GM18519 (cell line): ENCODE data around the gene NAV1.
"Not testable (repeated sequence)": the region's sequence is repeated elsewhere in the genome, so short reads cannot be mapped to it uniquely, and the experiment has no call there.

Source experiments
- ATAC-seq: cut with Tn5 transposase; IDR thresholded peaks from one replicate; pipeline ENCODE4 v1.9.1; 2021; ENCODE audit warnings: mild to moderate bottlenecking, moderate library complexity; ENCODE audit not compliant: unreplicated experiment, low FRiP score

Gene NAV1

DNA sequence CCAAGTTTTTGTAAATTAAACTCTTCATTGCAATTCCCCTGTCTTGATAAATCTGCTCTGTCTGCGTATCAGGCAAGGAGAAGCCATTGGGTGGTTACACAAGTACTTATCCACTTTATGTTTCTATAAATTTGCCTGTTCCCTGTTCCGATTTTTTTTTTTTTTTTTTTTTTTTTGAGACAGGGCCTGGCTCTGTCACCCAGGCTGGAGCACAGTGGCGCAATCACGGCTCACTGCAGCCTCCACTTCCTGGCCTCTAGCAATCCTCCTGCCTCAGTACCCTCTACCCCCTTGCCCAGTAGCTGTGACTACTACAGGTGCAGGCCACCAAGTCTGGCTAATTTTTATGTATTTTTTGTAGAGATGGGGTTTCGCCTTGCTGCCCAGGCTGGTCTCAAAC lies 20.9 kb upstream of the NAV1 start:
- no peak for ATAC-seq

DNA sequence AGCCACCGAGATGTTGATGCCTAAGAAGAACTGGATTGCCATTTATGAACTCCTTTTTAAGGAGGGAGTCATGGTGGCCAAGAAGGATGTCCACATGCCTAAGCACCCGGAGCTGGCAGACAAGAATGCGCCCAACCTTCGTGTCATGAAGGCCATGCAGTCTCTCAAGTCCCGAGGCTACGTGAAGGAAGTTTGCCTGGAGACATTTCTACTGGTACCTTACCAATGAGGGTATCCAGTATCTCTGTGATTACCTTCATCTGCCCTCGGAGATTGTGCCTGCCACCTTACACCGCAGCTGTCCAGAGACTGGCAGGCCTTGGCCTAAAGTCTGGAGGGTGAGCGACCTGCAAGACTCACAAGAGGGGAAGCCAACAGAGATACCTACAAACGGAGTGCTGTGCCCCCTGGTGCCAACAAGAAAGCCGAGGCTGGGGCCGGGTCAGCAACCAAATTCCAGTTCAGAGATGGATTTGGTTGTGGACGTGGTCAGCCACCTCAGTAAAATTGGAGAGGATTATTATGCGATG lies 18.8 kb upstream of the NAV1 start:
- ATAC-seq: not testable (repeated sequence)

DNA sequence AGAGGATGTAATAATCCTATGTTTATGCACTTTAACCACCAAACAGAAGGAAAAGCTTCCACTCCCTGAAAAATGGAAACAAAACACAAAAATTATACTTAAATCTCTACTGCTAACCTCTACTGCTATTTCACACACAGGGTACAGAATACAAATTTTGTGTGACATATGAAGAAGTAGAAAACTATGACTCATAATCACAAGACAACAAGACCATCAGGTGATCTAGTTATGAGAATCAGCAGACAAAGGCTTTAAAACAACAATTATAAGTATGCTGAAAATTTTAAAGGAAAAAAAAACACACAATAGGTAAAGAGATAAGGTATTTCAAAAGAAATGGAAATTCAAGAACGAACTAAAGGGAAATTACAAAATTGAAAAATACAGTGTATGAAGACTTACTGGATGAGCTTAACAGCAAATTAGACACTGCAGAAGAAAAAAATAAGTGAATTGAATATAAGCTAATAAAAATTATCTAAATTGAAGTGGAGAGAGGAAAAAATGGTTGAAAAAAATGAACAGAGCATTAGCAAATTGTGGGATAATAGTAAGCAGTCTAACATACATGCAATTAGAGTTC lies 13.6 kb upstream of the NAV1 start:
- no peak for ATAC-seq

DNA sequence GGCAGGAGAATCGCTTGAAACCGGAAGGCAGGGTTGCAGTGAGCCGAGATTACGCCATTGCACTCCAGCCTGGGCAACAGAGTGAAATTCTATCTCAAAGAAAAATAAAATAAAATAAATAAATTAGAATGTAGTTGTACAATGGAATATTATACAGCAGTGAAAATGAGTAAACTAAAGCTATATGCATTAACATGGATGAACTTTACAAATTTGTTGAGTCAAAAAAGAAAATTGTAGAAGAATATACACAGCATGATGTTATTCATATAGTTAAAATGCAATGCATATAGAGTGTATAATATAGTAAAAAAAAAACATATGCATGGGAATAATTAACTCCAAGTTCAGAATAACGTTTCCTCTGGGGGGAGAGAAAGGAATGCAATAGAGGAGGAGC lies 11.0 kb upstream of the NAV1 start:
- ATAC-seq: no peak

DNA sequence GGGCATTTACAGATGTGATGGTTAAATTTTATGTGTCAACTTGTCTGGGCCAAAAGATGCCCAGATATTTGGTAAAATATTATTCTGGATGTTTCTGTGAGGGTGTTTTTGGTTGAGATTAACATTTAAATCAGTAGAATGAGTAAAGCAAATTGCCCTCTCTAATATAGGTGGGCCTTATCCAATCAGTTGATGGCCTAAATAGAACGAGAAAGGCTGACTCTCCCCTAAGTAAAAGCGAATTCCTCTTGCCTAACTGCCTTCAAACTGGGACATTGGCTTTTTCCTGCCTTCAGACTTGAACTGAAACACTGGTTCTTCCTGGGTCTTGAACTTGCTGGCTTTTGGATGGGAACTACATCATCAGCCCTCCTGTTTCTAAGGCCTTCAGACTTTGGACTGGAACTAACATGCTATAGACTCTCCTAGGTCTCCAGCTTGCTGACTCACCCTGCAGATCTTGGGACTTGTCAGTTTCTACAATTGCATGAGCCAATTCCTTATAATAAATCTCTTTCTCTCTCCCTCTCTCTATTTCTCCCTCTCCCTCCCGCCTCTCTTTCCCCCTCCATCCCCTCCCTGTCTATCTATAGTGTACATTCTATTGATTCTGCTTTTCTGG lies 10.2 kb upstream of the NAV1 start:
- ATAC-seq: no peak

DNA sequence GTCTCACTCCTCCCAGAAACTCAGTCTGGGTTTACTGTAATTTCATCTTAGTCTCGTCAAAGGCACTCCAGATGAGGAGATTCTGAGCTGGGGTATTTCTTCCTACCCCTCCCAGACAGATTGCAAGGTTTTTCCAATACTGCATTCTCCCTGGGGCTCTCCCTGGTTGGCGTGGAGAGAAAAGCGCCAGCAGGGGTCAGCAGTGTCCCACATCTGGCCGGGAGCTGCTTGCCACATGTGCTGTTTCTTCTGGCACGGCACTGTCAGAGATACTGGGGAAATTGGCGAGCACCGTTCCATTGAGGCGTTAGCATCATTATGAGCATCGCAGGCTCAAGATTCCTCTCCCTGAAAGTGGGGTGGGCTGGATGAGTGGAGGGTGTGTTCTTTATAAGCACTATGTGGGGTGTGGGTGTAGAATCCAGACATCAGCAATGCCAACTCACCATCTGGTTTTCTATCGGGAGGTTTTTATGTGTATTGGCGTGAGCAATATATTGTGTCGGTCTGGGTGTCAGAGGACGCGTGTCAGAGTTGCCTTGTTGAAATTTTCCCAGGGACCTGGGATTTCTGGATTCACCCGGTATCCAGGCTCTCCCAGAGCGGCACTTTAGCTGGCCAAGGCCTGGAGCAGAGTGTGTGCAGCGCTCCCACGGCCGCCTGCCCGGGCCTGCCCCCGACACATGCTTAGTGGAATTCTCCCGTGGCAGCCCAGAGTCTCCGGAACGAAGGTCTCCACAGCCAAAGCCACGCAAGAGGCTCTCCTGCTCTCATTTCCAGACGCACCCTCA lies 8.0 kb upstream of the NAV1 start:
- no peak for ATAC-seq

DNA sequence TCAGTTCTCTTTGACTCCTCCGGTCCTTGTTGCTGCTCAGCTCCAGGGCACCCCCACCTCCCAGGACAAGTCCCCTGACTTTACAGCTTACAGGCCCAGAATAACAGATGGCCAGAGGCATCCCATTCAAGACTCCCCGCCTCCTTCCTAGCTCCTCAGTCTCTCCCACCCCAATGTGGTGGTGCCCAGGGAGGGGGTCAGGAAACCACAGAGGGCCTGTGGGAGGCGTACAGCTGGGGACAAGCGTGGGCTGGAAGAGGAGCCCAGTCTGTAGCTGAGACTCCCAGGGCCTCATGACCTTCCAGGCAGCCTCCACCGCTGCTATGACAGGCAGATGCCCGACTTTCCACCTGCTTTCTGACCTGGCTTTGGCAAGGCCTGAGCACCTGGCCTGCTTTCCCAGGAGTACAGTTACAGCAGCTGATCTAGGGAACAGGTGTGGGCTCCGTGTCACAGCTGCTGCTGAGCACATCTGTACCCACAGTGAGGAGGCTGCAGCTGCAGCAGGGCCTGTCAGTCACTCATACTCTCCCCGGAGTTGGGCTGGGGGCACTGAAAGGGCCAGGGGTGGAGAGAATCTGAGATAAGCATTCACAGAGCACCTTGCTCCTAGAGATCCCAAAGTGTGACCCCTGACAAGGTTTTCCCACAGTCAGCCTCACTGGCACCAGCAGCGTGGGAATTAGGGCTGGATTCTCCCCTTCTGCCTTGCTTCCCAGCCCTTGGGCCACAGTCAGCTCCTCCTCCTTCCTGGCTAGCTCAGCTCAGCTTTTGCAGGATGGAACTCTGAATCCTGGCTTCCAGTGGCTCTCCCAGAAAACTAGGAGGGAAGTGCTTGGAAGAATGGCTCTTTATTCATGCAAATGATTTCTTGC lies 7.1 kb upstream of the NAV1 start:
- ATAC-seq: no peak

DNA sequence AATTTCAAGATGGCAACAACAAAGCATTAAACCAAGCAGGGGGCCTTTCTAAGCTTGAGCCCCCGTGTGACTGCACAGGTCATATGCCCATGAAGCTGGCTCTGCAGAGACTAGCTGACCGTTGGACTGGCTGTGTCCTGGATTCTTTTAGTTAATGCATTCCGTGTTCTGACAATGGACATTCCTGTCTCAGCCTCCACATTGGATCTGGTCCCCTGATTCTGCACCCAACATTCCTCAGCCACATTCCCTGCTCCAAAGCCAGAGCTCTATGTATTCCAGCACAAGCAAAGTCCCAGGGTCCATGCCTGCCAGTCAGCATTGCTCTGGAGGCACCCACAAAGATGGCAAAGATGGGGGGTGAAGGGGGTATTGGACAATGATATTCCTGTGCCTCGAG lies 5.1 kb upstream of the NAV1 start:
- no peak for ATAC-seq

DNA sequence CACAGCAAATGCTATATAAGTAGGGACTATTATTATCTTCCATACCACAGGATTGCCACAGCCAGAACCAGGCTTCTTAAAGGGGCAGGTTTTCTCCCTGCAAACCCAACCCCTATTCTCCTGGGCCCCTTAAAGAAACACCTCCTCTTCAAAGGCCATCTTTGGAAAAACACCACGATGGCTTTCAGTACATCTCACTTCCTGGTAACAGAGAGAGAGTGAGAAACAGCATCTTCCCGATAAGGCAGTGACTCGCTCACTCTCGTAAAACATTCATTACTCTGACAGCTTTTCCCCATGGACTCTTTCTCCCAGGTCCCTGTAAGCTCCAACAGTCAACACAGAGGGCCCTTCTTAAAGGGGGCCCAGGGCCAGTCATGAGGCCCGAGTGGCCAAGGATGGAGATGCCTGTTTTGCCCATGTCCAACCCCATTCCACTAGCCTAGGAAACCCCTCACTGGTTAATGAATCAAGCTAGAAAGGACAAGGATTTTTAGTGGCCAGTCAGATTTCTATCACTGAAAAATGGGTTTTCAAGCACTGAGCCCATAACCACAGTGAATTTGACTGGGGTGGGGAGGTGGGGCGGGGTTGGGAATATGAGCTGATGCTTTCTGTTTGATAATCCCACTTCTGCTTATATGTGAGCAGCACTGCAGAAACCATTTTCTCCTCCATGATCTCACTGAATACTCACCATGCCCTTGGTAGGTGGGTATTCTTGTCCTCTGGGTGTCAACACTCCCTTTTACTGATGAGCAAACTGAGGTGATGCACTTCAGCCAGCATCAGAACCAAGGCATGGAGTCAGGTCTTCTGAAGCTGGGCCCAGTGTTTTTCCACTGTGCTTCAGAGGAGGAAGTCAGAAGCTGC lies 3.6 kb upstream of the NAV1 start:
- no peak for ATAC-seq

DNA sequence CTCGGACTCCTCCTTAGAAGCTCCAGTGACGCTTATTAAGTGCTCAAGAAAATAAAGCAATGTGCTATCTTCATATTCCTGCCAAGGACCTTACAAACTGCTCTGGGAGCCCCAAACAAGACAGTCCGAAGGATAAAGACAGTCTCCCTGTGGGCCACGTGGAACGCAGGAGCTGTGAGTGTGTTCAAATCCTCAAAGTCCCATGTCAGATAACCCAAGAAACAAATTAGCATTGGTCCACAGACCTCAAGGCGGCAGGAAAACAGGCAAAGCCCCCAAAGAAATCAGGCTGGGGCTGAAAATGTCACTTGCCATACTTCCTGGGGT lies 3.0 kb upstream of the NAV1 start:
- no peak for ATAC-seq

DNA sequence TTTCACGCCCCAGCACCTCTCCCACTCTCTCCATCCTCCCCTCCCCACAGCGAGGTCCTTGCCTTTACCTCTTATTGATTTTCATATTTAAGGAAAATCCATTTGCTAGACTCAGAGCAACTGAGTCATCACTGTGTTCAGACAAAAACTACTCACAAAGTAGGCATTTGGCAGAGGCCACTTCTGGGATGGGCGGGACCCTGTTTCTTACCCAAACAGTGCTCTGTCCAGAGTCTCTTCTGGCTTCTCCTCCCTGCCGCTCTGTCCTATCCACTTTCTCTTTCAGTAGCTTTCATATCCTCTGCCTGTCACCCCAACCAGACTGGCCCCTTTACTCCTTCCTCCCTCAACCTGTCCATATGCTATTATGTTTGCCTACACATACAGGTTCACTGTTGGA lies 2.4 kb upstream of the NAV1 start:
- ATAC-seq: no peak

DNA sequence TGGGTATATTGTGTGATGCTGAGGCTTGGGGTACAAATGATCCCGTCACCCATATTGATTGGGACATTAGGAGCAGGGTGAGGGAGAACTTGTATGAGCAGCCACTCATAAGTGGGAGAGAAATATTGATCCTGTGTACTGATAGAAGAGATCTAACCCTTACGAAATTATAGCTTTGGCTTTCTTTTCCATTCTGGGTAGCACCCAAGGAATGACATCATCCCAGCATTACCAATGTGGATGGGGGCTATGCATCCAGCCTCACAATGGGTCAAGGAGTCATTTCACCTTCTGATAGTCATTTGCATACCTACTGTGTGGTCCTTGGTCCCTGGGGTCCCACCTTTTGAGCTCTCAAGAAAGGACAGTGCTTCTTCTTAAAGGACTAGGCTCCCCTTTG lies 1.9 kb upstream of the NAV1 start:
- ATAC-seq: no peak

DNA sequence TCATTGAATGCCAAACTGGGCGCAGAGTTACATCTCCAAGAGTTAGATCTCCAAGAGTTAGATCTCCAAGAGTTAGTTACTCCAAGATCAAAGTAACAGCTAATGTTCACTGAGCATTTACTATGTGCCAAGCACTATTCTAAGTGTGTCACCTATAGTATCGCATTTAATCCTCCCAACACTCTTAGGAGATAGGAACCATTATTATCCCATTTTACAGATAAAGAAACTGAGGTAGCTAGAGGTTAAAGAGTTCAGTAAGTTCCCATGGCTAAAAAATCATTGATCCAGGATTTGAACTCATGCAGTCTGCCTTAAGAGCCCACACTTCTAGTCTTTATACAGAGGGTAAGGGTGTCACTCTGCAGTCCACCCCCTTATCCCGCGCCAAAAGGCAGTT lies 1.5 kb upstream of the NAV1 start:
- no peak for ATAC-seq

DNA sequence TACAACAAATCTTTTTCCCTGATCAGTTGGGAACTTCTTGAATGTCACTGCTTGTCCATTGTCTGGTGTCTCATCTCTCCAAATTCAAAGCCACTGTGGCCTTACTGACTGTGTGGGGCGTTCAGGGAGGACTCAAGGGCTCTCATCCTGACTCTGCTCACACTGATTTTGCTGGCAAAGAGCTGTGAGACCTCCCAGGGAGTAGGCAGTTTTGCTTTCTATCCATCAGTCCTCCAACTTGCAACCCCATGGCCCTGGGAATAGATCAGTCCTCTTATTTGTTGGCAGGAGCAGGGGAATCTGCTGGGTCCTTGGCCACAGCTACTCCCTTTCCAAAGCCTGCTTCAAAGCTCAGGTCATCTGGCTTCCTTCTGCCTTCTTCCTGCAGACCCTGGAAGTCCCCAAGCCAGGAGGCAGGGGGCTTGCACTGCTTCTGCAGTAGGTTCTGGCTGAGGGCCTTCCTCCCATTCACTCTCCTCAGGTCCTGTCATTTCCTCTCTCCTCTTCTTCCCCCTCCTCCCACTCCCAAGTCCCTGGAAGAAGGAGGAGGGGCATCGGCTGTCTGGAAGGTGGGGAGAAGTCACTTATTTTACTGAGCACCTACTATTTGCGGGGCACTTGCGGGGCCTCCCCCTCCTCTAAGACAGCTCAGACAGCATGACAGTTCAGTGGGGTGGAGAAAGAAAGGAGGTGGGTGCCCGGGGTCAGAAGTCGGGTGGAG lies 876 bp upstream of the NAV1 start:
- no peak for ATAC-seq

DNA sequence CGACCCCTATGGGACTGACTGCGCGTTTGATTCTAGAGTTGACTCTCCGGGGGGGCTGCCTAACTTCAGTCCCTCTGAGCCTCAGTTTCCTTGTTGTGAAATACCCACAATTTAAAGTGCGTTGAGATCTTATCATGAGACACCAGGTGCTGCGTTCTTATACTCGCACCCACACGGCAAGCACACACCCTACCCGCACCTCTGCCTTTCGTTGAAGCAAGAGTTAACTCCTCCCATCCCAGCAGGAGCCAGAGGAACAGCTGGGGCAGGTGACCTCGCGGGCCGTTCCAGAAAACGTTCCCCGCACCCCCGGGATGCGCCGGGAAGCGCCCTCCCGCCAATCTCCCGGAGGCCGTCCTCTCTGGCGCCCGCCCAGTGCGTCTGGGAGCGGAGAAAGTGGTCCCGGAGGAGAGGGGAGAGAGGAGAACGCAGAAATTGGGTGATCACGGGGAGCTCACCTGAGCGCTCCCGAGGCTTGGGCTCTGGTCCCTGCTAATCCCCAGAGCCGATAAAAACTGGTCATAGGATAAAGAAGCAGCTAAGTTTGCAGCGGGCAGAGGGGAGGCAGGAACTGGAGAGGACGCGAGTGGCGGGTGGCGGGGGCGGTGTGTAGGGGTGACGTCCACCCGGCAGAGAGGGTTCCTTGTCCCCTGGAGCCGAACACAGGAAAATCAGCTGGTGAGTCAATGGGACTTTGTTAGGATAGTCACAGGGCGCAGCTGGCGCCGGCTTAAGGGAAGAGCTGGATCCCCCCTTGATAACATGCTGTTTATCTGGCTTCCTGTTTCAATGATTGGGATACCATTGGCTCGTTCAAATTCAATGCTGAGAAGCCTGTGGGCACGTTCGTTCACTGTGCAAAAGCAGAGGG lies 869 bp downstream of the NAV1 start:
- ATAC-seq: no peak

DNA sequence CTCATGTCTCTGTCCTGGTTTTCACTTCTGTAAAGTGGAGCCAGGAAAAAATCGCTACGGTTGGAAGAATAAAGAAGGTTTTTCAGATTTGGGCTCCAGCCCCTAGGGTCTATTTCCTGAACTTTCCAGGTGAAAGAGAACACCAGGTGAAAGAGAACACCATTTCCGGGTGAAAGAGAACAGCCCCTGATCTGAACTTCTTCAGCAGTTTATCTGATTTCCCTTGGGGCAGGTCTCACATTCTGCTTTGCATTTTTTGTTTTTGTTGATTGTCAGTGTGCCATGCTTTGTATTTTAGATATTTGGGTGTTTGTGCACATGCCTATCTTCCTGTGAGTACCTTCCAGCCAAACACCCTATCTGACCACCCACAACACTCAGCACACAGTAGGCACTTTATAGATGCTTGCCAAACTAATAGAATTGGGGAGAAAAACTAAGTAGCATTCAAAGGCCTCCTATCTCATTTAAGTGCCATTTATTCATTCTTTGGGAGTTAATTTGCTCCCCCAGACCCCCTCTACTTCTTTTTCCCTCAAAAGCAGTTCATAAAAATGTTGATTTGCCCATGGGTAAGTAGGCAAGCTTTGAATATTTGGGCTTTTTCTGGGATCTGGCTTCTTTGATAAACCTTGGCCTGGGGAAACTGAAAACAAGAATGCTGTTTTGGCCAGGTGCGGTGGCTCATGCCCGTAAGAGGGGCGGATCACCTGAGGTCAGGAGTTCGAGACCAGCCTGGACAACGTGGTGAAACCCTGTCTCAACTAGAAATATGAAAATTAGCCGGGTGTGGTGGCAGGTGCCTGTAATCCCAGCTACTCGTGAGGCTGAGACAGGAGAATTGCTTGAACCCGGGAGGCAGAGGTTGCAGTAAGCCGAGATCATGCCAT lies 2.2 kb downstream of the NAV1 start:
- ATAC-seq: no peak

DNA sequence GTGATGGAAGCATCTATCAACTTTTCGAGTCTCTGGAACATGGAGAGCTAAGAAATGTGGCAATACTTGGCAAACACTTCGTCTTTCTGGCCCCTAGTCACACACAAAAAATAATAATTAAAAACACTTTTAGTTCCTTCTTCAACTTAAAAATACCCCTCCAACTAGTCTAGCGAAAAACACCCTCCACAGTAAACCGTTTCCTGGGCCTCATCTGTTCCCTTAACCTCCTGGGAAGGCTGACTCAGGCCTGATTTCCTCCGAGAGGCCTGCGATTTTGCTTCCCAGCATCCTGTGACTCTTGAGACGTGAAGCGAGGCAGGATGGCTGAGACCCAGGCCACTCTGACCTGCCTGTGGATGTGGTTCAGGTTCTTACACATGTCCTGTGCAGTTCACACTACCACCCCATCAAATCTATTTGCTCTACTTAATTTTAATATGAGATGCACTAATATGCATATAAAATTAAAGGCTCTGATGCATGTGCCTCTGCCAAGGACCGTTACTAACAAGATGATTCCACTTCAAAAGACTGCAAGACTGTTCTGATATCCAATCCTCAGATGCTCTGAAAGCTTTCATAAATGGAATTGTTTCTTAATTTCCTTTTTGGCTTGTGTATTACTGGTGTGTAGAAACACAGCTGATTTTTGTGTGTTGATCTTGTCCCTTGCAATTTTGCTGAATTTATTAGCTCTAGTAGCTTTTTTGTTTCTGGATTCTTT lies 3.5 kb downstream of the NAV1 start:
- no peak for ATAC-seq
